Upper lobe of left lung (tissue), 4 donors: ENCODE measurements around the gene CBLL2.
"Not testable (repeated sequence)": the region's sequence is repeated elsewhere in the genome, so short reads cannot be mapped to it uniquely, and the experiment has no call there.

ENCODE experiments used
- CTCF ChIP-seq, 6 experiments: fragments of 450-650 bp in 4 of 6; fragments of 200-600 bp in 2 of 6; sonication (generic) in 2 of 6; IDR thresholded peaks; one replicate each; pipeline ENCODE4 v1.5.1; 2016 to 2019; ENCODE audit warnings: antibody characterized with exemption in 6 of 6
- POLR2A ChIP-seq, 4 donors: fragments of 450-650 bp; IDR thresholded peaks; one replicate each; pipeline ENCODE4 v1.5.1; 2016 to 2017; ENCODE audit warnings: antibody characterized with exemption in 4 of 4, mild to moderate bottlenecking in 2 of 4
- POLR2AphosphoS5 ChIP-seq, 2 donors: sonication (generic); formaldehyde crosslinking; IDR thresholded peaks; one replicate each; pipeline ENCODE4 v1.5.1; 2017; ENCODE audit warnings: antibody characterized with exemption in 2 of 2

DNA sequence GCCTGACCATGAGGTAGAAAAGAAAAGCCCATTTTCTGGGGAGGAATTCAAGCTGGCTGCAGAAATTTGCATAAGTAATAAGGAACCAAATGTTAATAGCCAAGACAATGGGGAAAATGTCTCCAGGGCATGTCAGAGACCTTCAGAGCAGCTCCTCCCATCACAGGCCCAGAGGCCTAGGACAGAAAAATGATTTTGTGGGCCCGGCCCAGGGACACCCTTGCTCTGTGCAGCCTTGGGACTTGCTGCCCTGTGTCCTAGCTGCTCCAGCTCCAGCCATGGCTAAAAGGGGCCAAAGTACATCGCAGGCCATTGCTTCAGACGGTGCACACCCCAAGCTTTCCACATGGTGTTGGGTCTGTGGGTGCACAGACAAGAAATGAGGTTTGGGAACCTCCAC, 16.5 kb downstream of the CBLL2 start:
- TF ChIP-seq CTCF, POLR2A, POLR2AphosphoS5 (IDR thresholded peaks at IDR 0.05): not testable (repeated sequence)
